ENCODE results near the gene UBE3C. TPM values are rescaled to one million over a fixed set of nuclear protein-coding genes. Genes with fewer than 3 reads are reported as not detected.

The UBE3C gene
- total and polyA plus RNA-seq, 2 donors (not counting 3 experiments of a cell fraction or from before 2014, with no cell fraction given), result 45.1 to 77.3 TPM

DNA sequence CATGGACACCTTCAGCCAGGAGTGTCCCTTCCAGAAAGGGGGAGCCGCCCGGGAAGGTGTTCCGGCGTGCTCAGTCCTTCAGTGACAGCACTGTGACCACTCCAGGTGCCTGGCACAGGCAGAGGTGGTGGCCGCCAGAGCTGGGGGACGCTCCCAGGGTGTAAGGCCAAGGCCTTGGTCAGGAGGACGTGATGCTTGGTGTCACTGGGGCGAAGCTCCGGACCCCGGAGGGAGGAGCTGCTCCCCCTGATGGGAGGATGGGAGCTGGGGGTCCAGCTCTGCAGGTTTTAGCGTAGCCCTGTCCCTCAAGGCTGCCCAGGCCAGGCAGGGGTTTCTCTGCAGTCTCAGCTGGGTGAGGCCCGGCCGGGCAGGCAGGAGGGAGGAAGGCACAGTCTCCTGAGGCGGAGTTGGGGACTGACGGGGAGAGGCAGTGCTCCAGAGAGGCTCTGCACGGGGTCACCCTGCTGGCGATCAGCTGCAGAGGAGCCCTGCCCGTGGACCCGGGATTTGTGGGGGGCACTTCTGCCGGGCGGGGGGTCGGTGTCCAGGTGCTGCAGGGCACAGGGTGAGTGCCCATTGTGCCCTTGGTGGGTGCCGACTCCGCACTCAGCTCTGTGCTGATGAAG, 141.6 kb downstream of the UBE3C start:
- Histone ChIP-seq H4K20me1 (replicated peaks; ENCODE audit: control insufficient read depth, extremely low read depth, insufficient read depth, low read length) (no peaks in the 10 kb centered on the region), H3K4me3 (replicated peaks in 1 of 3; ENCODE audit: insufficient read depth in 1 of 3, low read depth in 1 of 3, low read length in 3 of 3) (no peak overlapping the region), H3K4me1 (ENCODE audit: control insufficient read depth, extremely low read depth, insufficient read depth, low read length) (peaks cover 18% of the 10 kb centered on the region), H3K27ac (ENCODE audit: insufficient read depth, low read depth, low read length) (no peak overlapping the region), H3K36me3 (ENCODE audit: control insufficient read depth in 2 of 2, extremely low read depth in 1 of 2, insufficient read depth in 2 of 2, low read length in 2 of 2) (no peaks in the 10 kb centered on the region), H3K9me1 (replicated peaks; ENCODE audit: control insufficient read depth, extremely low read depth, insufficient read depth, low read length) (no peaks in the 10 kb centered on the region), H3K9me3 (replicated peaks; ENCODE audit: control insufficient read depth, insufficient read depth, low read length) (no peaks in the 10 kb centered on the region), H3K9ac (replicated peaks; ENCODE audit: extremely low read depth, insufficient read depth, low read length) (no peak overlapping the region), H3K4me2 (ENCODE audit: insufficient read depth, low read length) (no peak overlapping the region), H3K27me3 (ENCODE audit: control insufficient read depth in 2 of 2, insufficient read depth in 2 of 2, low read length in 2 of 2) (no peaks in the 10 kb centered on the region), H2AFZ (ENCODE audit: low read depth, low read length) (peak overlapping the region; percentile 89), H3K79me2 (ENCODE audit: control insufficient read depth, insufficient read depth, low read length) (no peaks in the 10 kb centered on the region)
- ChIA-PET CTCF (interaction anchor here (0.7 kb wide), 1 partner anchor 59 kb away, joined by 6 read pairs; no protein-coding TSS in a partner anchor), POLR2A (no interaction called here)
- dilution Hi-C loops (cut with MboI; ENCODE audit: extremely low pct_ligation_motif_present, low sequenced_read_pairs) (no loop called here), intact Hi-C loops (cut with micrococcal nuclease) (loop anchor here (2.0 kb wide), 1 partner anchor 56 kb away; the partner anchor contains the start of gene DNAJB6)
- TF ChIP-seq POLR2A (IDR thresholded peaks at IDR 0.05; ENCODE audit: low read depth, low read length) (no peak), GATA2 (IDR thresholded peaks at IDR 0.05; ENCODE audit: insufficient read depth, insufficient read length, low read depth, low read length) (no peak), MYC (IDR thresholded peaks at IDR 0.05; ENCODE audit: low read depth, low read length) (no peak), POLR2AphosphoS5 (IDR thresholded peaks at IDR 0.05; ENCODE audit: insufficient read depth, low read depth, low read length) (no peak), FOS (IDR thresholded peaks at IDR 0.05; ENCODE audit: borderline replicate concordance, insufficient read depth, low read length) (no peak), JUN (IDR thresholded peaks at IDR 0.05; ENCODE audit: borderline replicate concordance, insufficient read depth, insufficient read length, low read depth) (no peak), EZH2 (IDR thresholded peaks at IDR 0.05; ENCODE audit: borderline replicate concordance, low read depth, low read length, severe bottlenecking) (no peak)
- TF ChIP-seq, protein P1, sequence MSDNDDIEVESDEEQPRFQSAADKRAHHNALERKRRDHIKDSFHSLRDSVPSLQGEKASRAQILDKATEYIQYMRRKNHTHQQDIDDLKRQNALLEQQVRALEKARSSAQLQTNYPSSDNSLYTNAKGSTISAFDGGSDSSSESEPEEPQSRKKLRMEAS (IDR thresholded peaks at IDR 0.05; ENCODE audit: insufficient read depth, insufficient read length), result no peak
- TF ChIP-seq, protein P2, sequence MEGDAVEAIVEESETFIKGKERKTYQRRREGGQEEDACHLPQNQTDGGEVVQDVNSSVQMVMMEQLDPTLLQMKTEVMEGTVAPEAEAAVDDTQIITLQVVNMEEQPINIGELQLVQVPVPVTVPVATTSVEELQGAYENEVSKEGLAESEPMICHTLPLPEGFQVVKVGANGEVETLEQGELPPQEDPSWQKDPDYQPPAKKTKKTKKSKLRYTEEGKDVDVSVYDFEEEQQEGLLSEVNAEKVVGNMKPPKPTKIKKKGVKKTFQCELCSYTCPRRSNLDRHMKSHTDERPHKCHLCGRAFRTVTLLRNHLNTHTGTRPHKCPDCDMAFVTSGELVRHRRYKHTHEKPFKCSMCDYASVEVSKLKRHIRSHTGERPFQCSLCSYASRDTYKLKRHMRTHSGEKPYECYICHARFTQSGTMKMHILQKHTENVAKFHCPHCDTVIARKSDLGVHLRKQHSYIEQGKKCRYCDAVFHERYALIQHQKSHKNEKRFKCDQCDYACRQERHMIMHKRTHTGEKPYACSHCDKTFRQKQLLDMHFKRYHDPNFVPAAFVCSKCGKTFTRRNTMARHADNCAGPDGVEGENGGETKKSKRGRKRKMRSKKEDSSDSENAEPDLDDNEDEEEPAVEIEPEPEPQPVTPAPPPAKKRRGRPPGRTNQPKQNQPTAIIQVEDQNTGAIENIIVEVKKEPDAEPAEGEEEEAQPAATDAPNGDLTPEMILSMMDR (IDR thresholded peaks at IDR 0.05; ENCODE audit: extremely low read depth in 1 of 2, insufficient read depth in 1 of 2, low read depth in 1 of 2, low read length in 2 of 2), result no peak
- no TSS peak for BruUV-seq (replicated peaks)
- FAIRE-seq (no peak), DNase-seq (ENCODE audit: low read depth, low spot score) (no peak)

Data from endothelial cell of umbilical vein (primary cell).